Fibroblast of pulmonary artery (primary cell): Measurements from ENCODE around the gene CYBRD1.

Source experiments
- DNase-seq: peaks from one replicate; pipeline ENCODE4 v3.0.0-alpha.2; 2010; ENCODE audit warnings: low read depth
- H3K4me3 ChIP-seq: replicated peaks from 2 replicates; pipeline ENCODE4 v1.5.1; 2011; ENCODE audit warnings: low read depth, mild to moderate bottlenecking, control low read depth, low read length, moderate library complexity
- CTCF ChIP-seq: IDR thresholded peaks from 2 replicates; pipeline ENCODE4 v1.5.1; 2011; ENCODE audit warnings: mild to moderate bottlenecking, control low read depth, low read length, inconsistent platforms; ENCODE audit errors: missing control alignments

CYBRD1 gene

DNA sequence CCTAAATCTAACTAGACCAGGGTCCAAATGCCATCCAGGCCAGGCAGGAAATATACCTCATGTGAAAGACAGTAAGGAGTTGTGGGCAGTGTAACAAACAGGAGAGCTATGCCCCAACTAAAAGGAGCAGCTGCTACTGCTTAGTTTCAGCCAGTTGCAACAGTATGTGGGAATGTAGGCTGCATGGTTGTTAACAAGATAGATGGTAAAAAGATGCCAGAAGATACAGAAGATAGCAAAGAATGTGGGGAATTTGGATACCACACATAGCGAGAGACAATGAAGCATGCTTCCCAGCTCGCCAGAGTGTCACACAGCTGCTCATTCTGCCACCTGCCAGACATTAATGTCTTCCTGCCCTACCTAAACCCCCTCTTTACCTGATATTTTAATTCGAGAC lies 39.4 kb upstream of the CYBRD1 start:
- no peak for TF ChIP-seq CTCF
- DNase-seq, result no peak
- no peak overlapping the region for H3K4me3 ChIP-seq

GRCh38 chr2:171483793-171484192 lies 38.5 kb upstream of the CYBRD1 start:
- no peak overlapping the region for H3K4me3 ChIP-seq
- DNase-seq, result no peak
- TF ChIP-seq CTCF, result no peak

- no peak overlapping the region for H3K4me3 ChIP-seq
- TF ChIP-seq CTCF, result no peak
- DNase-seq, result no peak
Measured at GRCh38 chr2:171485116-171485515, 37.2 kb upstream of the CYBRD1 start.

DNA sequence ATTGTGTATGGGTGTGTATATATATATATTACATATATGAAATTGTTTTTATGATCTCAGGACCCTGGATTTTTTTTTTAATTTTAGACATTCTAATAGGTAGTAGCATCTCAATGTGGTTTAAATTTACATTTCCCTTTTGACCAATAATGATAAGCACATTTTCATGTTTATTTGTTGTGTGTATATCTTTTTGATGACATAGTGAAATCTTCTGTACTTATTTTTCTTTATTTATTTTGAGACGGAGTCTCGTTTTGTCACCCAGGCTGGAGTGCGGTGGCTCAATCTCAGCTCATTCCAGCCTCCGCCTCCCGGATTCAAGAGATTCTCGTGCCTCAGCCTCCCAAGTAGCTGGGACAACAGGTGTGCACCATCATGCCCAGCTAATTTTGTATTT lies 35.1 kb upstream of the CYBRD1 start:
- DNase-seq, result no peak
- no peak overlapping the region for H3K4me3 ChIP-seq
- TF ChIP-seq CTCF, result no peak

DNA sequence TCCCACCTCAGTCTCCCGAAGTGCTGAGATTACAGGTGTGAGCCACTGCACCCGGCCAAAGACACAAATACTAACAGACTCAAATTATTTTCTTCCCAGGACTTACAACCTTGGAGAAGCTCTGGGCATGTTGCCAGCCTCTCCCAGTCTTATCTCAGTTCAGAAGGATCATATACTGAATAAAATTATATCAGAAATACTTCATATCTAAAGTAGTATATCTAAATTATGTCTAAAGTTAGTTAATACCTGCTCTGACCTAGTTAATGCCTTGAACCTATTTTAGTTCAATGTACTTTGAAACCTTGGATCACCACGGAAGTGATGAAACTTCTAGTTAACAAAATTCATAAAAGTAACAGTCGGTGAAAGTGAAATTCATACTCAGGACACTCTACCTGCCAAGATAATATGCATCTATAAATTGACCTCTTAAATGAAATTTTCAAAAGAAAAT lies 34.4 kb upstream of the CYBRD1 start:
- peak; percentile 9 for DNase-seq
- TF ChIP-seq CTCF, result no peak
- H3K4me3 ChIP-seq, result no peak overlapping the region

GRCh38 chr2:171490577-171490976 lies 31.7 kb upstream of the CYBRD1 start:
- H3K4me3 ChIP-seq, result no peak overlapping the region
- no peak for DNase-seq
- TF ChIP-seq CTCF, result no peak

DNA sequence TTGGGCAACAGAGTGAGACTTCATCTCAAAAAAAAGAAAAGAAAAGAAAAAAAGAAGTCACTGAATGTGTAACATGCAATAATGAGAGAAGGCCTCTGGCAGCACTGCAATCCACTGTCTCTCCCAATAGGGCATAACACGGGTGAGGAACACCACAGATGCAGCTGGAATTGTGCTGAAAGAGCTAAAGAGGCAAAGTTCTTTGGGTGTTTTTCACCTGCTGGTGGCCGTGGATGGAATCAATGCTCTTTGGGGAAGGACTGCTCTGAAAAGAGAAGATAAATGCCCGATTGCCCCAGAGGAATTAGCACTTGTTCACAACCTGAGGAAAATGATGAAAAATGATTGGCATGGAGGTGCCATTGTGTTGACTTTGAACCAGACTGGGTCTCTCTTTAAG lies 31.0 kb upstream of the CYBRD1 start:
- TF ChIP-seq CTCF, result no peak
- DNase-seq, result no peak

More for the DNA sequence above, 31.0 kb upstream of the CYBRD1 start:
- no peak overlapping the region for H3K4me3 ChIP-seq
